IMR-90 (cell line): ENCODE measurements around the gene RPS27L. TPM values are rescaled to one million over a fixed set of nuclear protein-coding genes. Genes with fewer than 3 reads are reported as not detected.
A peak's percentile ranks its signal among the peaks of the same experiment; 100 is the strongest.

Source experiments
- ATAC-seq: fragments of 200-7000 bp; cut with Tn5 transposase; 2 replicates; pipeline ENCODE4 v1.9.1; 2020; ENCODE audit warnings: low read depth, mild to moderate bottlenecking, moderate library complexity
- BruUV-seq: library from RNA; stranded (reverse); fragments of 400-500 nt; replicated peaks from 2 replicates; lab custom pipeline; 2021; lab: Mats Ljungman, UMichigan
- CTCF ChIA-PET: fragments of 300-600 bp; formaldehyde crosslinking; extraction: SDS; loops from one replicate; lab custom pipeline; 2021; ENCODE audit warnings: antibody characterized with exemption; lab: Yijun Ruan, JAX
- POLR2A ChIA-PET: fragments of 300-600 bp; sonication (Branson Sonifier 250); formaldehyde crosslinking; loops from one replicate; lab custom pipeline; 2022; ENCODE audit warnings: antibody characterized with exemption; ENCODE audit not compliant: unreplicated experiment; lab: Charles Lee
- DNase-seq: peaks from one replicate; pipeline ENCODE4 v3.0.0; 2013
- H2AFZ ChIP-seq: replicated peaks from 2 replicates; pipeline ENCODE3; 2013; ENCODE audit warnings: low read length, mild to moderate bottlenecking; ENCODE audit not compliant: poor library complexity
- H2AK5ac ChIP-seq: 2 replicates; pipeline ENCODE4 v1.6.1; 2013; ENCODE audit warnings: low read depth, low read length, inconsistent platforms
- H2AK9ac ChIP-seq: replicated peaks from 2 replicates; pipeline ENCODE3; 2013; ENCODE audit warnings: mild to moderate bottlenecking, low read depth, low read length, moderate library complexity; ENCODE audit not compliant: poor library complexity
- H2BK120ac ChIP-seq: 2 replicates; pipeline ENCODE4 v1.6.1; 2013; ENCODE audit warnings: low read depth, low read length, inconsistent platforms
- H2BK15ac ChIP-seq: 3 replicates; pipeline ENCODE4 v1.6.1; 2013; ENCODE audit warnings: low read depth, low read length, inconsistent platforms
- H2BK20ac ChIP-seq: 2 replicates; pipeline ENCODE4 v1.6.1; 2013; ENCODE audit warnings: low read depth, mild to moderate bottlenecking, inconsistent platforms, low read length, moderate library complexity
- H2BK5ac ChIP-seq: 2 replicates; pipeline ENCODE4 v1.6.1; 2013; ENCODE audit warnings: mild to moderate bottlenecking, low read depth, low read length, inconsistent platforms; ENCODE audit not compliant: poor library complexity, severe bottlenecking
- H3K14ac ChIP-seq: replicated peaks from 2 replicates; pipeline ENCODE4 v1.6.1; 2013; ENCODE audit warnings: low read depth, low read length, inconsistent platforms
- H3K18ac ChIP-seq: 2 replicates; pipeline ENCODE4 v1.6.1; 2013; ENCODE audit warnings: low read depth, low read length, control low read depth
- H3K23ac ChIP-seq: 2 replicates; pipeline ENCODE4 v1.6.1; 2013; ENCODE audit warnings: low read depth, low read length, inconsistent platforms
- H3K27ac ChIP-seq: 2 replicates; pipeline ENCODE4 v1.5.1; 2013; ENCODE audit warnings: mild to moderate bottlenecking, control low read depth, low read length; ENCODE audit not compliant: insufficient read depth
- H3K27me3 ChIP-seq: 2 replicates; pipeline ENCODE4 v1.6.1; 2013; ENCODE audit warnings: low read length; ENCODE audit not compliant: control insufficient read depth, insufficient read depth
- H3K36me3 ChIP-seq: 2 replicates; pipeline ENCODE4 v1.6.1; 2013; ENCODE audit warnings: low read length, mixed read lengths; ENCODE audit not compliant: control insufficient read depth, insufficient read depth
- H3K4ac ChIP-seq: 2 replicates; pipeline ENCODE4 v1.6.1; 2013; ENCODE audit warnings: low read depth, low read length, inconsistent platforms
- H3K4me1 ChIP-seq: 2 replicates; pipeline ENCODE4 v1.6.1; 2013; ENCODE audit warnings: low read length, mixed read lengths; ENCODE audit not compliant: control insufficient read depth, insufficient read depth
- H3K4me2 ChIP-seq: 2 replicates; pipeline ENCODE4 v1.6.1; 2013; ENCODE audit warnings: low read depth, mild to moderate bottlenecking, control low read depth, low read length, moderate library complexity
- H3K4me3 ChIP-seq: 2 replicates; pipeline ENCODE4 v1.5.1; 2013; ENCODE audit warnings: low read depth, mild to moderate bottlenecking, control low read depth, low read length, moderate library complexity; ENCODE audit not compliant: insufficient read depth
- H3K56ac ChIP-seq: 2 replicates; pipeline ENCODE4 v1.6.1; 2013; ENCODE audit warnings: low read length, inconsistent platforms; ENCODE audit not compliant: insufficient read depth; ENCODE audit errors: extremely low read depth
- H3K79me1 ChIP-seq, 2 experiments: 2 replicates each; pipeline ENCODE4 v1.6.1; 2013; ENCODE audit warnings: low read length in 2 of 2, inconsistent platforms in 1 of 2, low read depth in 1 of 2
- H3K9ac ChIP-seq: 2 replicates; pipeline ENCODE4 v1.6.1; 2013; ENCODE audit warnings: low read depth, low read length, control low read depth
- H3K9me1 ChIP-seq: 2 replicates; pipeline ENCODE4 v1.6.1; 2013; ENCODE audit warnings: low read length, inconsistent platforms; ENCODE audit not compliant: insufficient read depth
- H3K9me3 ChIP-seq: 2 replicates; pipeline ENCODE4 v1.6.1; 2013; ENCODE audit warnings: low read length; ENCODE audit not compliant: control insufficient read depth, insufficient read depth
- H4K20me1 ChIP-seq: 2 replicates; pipeline ENCODE4 v1.6.1; 2013; ENCODE audit warnings: low read length, inconsistent platforms; ENCODE audit not compliant: insufficient read depth
- H4K5ac ChIP-seq: 2 replicates; pipeline ENCODE4 v1.6.1; 2013; ENCODE audit warnings: mild to moderate bottlenecking, low read depth, low read length, control low read depth
- H4K8ac ChIP-seq, 2 experiments: 2 replicates each; pipeline ENCODE4 v1.6.1; 2013; ENCODE audit warnings: low read depth in 2 of 2, low read length in 2 of 2, control low read depth in 1 of 2, inconsistent platforms in 1 of 2
- H4K91ac ChIP-seq: 2 replicates; pipeline ENCODE4 v1.6.1; 2013; ENCODE audit warnings: low read depth, low read length, inconsistent platforms; ENCODE audit not compliant: insufficient read depth
- BHLHE40 ChIP-seq: fragments of 150-350 bp; IDR thresholded peaks from 2 replicates; pipeline ENCODE4 v1.6.1; 2016; ENCODE audit warnings: mild to moderate bottlenecking, low read depth, low read length
- CEBPB ChIP-seq: IDR thresholded peaks from 2 replicates; pipeline ENCODE4 v1.6.1; 2012; ENCODE audit warnings: low read depth, low read length, improper control_type of control experiment
- CHD1 ChIP-seq: IDR thresholded peaks from 2 replicates; pipeline ENCODE4 v1.6.1; 2012; ENCODE audit warnings: low read depth, low read length, improper control_type of control experiment
- FOS ChIP-seq: fragments of 150-350 bp; IDR thresholded peaks from 2 replicates; pipeline ENCODE4 v1.6.1; 2016; ENCODE audit warnings: low read depth, low read length
- MAFK ChIP-seq: IDR thresholded peaks from 2 replicates; pipeline ENCODE4 v1.6.1; 2012; ENCODE audit warnings: low read depth, low read length, improper control_type of control experiment
- MAZ ChIP-seq: IDR thresholded peaks from 2 replicates; pipeline ENCODE4 v1.6.1; 2012; ENCODE audit warnings: low read depth, mild to moderate bottlenecking, low read length, improper control_type of control experiment, moderate library complexity, borderline replicate concordance
- NFE2L2 ChIP-seq: fragments of 150-350 bp; IDR thresholded peaks from 2 replicates; pipeline ENCODE4 v1.6.1; 2016; ENCODE audit warnings: low read depth, mild to moderate bottlenecking, low read length
- POLR2A ChIP-seq: IDR thresholded peaks from 2 replicates; pipeline ENCODE4 v1.6.1; 2012; ENCODE audit warnings: mild to moderate bottlenecking, low read depth, low read length
- RAD21 ChIP-seq: IDR thresholded peaks from 2 replicates; pipeline ENCODE4 v1.6.1; 2012; ENCODE audit warnings: low read length, improper control_type of control experiment
- RCOR1 ChIP-seq: IDR thresholded peaks from 2 replicates; pipeline ENCODE4 v1.6.1; 2012; ENCODE audit warnings: mild to moderate bottlenecking, low read length, improper control_type of control experiment; ENCODE audit not compliant: insufficient replicate concordance
- RFX5 ChIP-seq: IDR thresholded peaks from 2 replicates; pipeline ENCODE4 v1.8.0; 2012; ENCODE audit warnings: low read depth, mild to moderate bottlenecking, low read length, moderate library complexity
- SMC3 ChIP-seq: fragments of 150-350 bp; IDR thresholded peaks from 2 replicates; pipeline ENCODE4 v1.6.1; 2016; ENCODE audit warnings: low read depth, mild to moderate bottlenecking, antibody characterized with exemption, low read length, moderate library complexity
- WGBS, 2 experiments: methylation state at CpG; one replicate each; pipeline versions ENCODE4 v1.1.5 to v1.1.7; 2013; ENCODE audit warnings: missing lambda C conversion rate in 2 of 2; ENCODE audit not compliant: insufficient read length in 1 of 2; ENCODE audit errors: extremely low coverage in 2 of 2; 5-methylcytosine and 5-hydroxymethylcytosine counted together
- dilution Hi-C: fragments of 300-500 bp; cut with HindIII; formaldehyde crosslinking; loops from one replicate; pipeline ENCODE4 v1.14.3; 2018; ENCODE audit warnings: low sequenced_read_pairs; ENCODE audit not compliant: unreplicated experiment
- in situ Hi-C: fragments of 300-500 bp; cut with MboI; formaldehyde crosslinking; loops from 3 replicates; pipeline ENCODE4 v1.14.3; 2019; ENCODE audit warnings: low sequenced_read_pairs, inconsistent platforms, mixed read lengths
- intact Hi-C: fragments of 100-400 bp; cut with micrococcal nuclease; formaldehyde crosslinking; loops from 2 replicates; pipeline ENCODE4 v1.10.0; 2022
- polyA plus RNA-seq, 3 experiments: library from polyadenylated mRNA; depleted of rRNA; stranded (reverse); fragments of >200 nt; gene quantifications; 2 replicates each; pipeline ENCODE4 v1.2.3, GENCODE V29; 2012; ENCODE audit warnings: low replicate concordance in 1 of 3
- total RNA-seq: library from RNA; depleted of rRNA; stranded (reverse); fragments of >200 nt; gene quantifications from 2 replicates; pipeline ENCODE4 v1.2.3, GENCODE V29; 2012
- TF ChIP-seq, protein P1 (sequence below): conservative IDR thresholded peaks from 2 replicates; pipeline ENCODE4 v1.5.1; 2012; ENCODE audit warnings: mild to moderate bottlenecking, low read depth, low read length, improper control_type of control experiment
- TF ChIP-seq, protein P2 (sequence below): fragments of 150-350 bp; IDR thresholded peaks from 2 replicates; pipeline ENCODE4 v1.6.1; 2017; ENCODE audit warnings: mild to moderate bottlenecking, antibody characterized with exemption, low read length, low read depth

RPS27L gene
- total and polyA plus RNA-seq, 2 of the 4 experiments (the other 2 are of a cell fraction): 53.1 to 302 TPM

DNA sequence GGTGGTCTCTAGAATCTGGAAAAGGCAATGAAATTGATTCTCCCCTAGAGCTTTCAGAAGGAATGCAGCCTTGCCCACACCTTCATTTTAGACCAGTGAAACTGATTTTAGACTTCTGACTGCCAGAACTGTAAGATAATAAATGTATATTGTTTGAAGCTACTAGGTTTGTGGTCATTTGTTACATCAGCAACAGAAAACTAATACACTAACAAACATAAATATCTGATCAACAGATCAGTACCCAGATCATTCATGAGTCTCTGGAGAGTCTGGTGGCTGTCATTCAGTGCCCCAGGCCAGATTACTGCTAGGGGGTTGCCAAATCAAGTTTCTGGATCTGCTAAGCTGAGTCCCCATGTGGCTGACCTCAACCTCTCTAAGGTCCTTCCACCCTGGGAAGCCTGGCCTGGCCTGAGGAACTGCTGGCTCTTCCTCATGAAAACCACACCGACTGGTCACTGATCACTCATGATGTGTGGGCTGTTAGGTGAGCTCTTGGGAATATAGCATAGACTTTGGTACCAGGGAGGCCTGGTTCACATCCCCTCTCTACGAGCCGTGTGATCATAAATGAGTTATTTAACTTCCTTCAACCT lies 46.8 kb downstream of the RPS27L start (continued):
- TF ChIP-seq CHD1: no peak

DNA sequence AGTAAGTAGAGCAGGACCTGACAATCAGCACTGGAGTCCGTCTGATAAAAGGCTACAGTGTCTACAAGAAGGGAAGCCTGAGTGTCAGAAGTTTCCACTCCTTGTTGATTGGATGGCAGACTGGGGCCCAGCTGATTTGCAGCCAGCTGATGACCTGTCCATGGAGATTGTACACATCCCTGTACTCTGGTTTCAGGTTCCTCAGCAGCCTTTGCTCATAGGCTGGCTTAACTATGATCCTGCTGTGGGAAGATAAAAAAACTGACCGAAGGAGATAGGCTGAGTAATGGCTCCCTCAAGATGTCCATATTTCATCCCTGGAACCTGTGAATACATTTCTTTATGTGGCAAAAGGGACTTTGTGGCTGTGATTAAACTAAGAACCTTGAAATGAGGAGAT lies 47.4 kb downstream of the RPS27L start:
- Histone ChIP-seq H3K4me2 (no peak overlapping the region), H3K4me1 (peaks cover 17% of the 10 kb centered on the region), H4K5ac (peak overlapping the region; percentile 49; the same call in 1 of the 2 replicates), H3K27me3 (no peaks in the 10 kb centered on the region), H3K56ac (no peak overlapping the region), H4K91ac (peak overlapping the region; percentile 91), H2BK15ac (peak overlapping the region; percentile 85), H3K23ac (peak overlapping the region; percentile 18; the same call in 1 of the 2 replicates), H3K9me3 (peaks cover 6% of the 10 kb centered on the region), H3K9ac (no peak overlapping the region), H2BK120ac (peak overlapping the region; percentile 96), H3K79me1 (peaks cover 0 to 7% of the 10 kb centered on the region in 2 experiments; a peak in 2 of 4 replicates), H3K14ac (peak overlapping the region; percentile 87), H3K18ac (peak overlapping the region; percentile 73; the same call in 1 of the 2 replicates), H3K4ac (peak overlapping the region; percentile 95), H2BK5ac (peak overlapping the region; percentile 8), H3K36me3 (no peaks in the 10 kb centered on the region), H3K4me3 (no peak overlapping the region), H2BK20ac (peak overlapping the region; percentile 69), H4K8ac (peak overlapping the region in 1 of 2 experiments; percentile 75; a peak in 3 of 4 replicates), H4K20me1 (no peaks in the 10 kb centered on the region), H2AFZ (no peak overlapping the region), H3K27ac (no peak overlapping the region), H2AK5ac (peak overlapping the region; percentile 84; the same call in 1 of the 2 replicates), H2AK9ac (no peak overlapping the region), H3K9me1 (peaks cover 13% of the 10 kb centered on the region)
- intact Hi-C loops: no loop called here
- no peak for ATAC-seq
- ChIA-PET CTCF (interaction anchor here (0.6 to 1.2 kb wide), 2 partner anchors 16 to 331 kb away, joined by 3 to 7 read pairs; no protein-coding TSS in a partner anchor), POLR2A (no interaction called here)
- DNase-seq: peak; percentile 73
- dilution Hi-C loops: no loop called here
- BruUV-seq: no TSS peak
- in situ Hi-C loops: no loop called here
- 100% methylated on average over 1 of the region's 2 CpGs; no CpG with 5 or more reads in 1 of the 2 experiments for WGBS, 2 experiments
- no peak for TF ChIP-seq RFX5
- no peak for TF ChIP-seq CEBPB
- TF ChIP-seq SMC3: no peak
- TF ChIP-seq RCOR1: no peak
- no peak for TF ChIP-seq CHD1
- no peak for TF ChIP-seq BHLHE40
- TF ChIP-seq RAD21: no peak
- TF ChIP-seq, protein P1, sequence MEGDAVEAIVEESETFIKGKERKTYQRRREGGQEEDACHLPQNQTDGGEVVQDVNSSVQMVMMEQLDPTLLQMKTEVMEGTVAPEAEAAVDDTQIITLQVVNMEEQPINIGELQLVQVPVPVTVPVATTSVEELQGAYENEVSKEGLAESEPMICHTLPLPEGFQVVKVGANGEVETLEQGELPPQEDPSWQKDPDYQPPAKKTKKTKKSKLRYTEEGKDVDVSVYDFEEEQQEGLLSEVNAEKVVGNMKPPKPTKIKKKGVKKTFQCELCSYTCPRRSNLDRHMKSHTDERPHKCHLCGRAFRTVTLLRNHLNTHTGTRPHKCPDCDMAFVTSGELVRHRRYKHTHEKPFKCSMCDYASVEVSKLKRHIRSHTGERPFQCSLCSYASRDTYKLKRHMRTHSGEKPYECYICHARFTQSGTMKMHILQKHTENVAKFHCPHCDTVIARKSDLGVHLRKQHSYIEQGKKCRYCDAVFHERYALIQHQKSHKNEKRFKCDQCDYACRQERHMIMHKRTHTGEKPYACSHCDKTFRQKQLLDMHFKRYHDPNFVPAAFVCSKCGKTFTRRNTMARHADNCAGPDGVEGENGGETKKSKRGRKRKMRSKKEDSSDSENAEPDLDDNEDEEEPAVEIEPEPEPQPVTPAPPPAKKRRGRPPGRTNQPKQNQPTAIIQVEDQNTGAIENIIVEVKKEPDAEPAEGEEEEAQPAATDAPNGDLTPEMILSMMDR: no peak
- TF ChIP-seq POLR2A: no peak
- TF ChIP-seq NFE2L2: no peak
- TF ChIP-seq, protein P2, sequence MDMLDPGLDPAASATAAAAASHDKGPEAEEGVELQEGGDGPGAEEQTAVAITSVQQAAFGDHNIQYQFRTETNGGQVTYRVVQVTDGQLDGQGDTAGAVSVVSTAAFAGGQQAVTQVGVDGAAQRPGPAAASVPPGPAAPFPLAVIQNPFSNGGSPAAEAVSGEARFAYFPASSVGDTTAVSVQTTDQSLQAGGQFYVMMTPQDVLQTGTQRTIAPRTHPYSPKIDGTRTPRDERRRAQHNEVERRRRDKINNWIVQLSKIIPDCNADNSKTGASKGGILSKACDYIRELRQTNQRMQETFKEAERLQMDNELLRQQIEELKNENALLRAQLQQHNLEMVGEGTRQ: no peak
- TF ChIP-seq FOS: no peak
- no peak for TF ChIP-seq MAFK
- no peak for TF ChIP-seq MAZ
